Activated CD8-positive, alpha-beta memory T cell treated with anti-CD3 and anti-CD28 coated beads for 48 hours (primary cell): ENCODE data around the gene SYNM.
A peak's percentile ranks its signal among the peaks of the same experiment; 100 is the strongest.
"Not testable (repeated sequence)": the region's sequence is repeated elsewhere in the genome, so short reads cannot be mapped to it uniquely, and the experiment has no call there.

Experiments used
- DNase-seq, 3 experiments: peaks; one replicate each; pipeline ENCODE4 v3.0.0-alpha.2; 2020; ENCODE audit warnings: low read depth in 2 of 3, low spot score in 2 of 3

SYNM gene, protein sequence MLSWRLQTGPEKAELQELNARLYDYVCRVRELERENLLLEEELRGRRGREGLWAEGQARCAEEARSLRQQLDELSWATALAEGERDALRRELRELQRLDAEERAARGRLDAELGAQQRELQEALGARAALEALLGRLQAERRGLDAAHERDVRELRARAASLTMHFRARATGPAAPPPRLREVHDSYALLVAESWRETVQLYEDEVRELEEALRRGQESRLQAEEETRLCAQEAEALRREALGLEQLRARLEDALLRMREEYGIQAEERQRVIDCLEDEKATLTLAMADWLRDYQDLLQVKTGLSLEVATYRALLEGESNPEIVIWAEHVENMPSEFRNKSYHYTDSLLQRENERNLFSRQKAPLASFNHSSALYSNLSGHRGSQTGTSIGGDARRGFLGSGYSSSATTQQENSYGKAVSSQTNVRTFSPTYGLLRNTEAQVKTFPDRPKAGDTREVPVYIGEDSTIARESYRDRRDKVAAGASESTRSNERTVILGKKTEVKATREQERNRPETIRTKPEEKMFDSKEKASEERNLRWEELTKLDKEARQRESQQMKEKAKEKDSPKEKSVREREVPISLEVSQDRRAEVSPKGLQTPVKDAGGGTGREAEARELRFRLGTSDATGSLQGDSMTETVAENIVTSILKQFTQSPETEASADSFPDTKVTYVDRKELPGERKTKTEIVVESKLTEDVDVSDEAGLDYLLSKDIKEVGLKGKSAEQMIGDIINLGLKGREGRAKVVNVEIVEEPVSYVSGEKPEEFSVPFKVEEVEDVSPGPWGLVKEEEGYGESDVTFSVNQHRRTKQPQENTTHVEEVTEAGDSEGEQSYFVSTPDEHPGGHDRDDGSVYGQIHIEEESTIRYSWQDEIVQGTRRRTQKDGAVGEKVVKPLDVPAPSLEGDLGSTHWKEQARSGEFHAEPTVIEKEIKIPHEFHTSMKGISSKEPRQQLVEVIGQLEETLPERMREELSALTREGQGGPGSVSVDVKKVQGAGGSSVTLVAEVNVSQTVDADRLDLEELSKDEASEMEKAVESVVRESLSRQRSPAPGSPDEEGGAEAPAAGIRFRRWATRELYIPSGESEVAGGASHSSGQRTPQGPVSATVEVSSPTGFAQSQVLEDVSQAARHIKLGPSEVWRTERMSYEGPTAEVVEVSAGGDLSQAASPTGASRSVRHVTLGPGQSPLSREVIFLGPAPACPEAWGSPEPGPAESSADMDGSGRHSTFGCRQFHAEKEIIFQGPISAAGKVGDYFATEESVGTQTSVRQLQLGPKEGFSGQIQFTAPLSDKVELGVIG (N-terminal part only)

DNA sequence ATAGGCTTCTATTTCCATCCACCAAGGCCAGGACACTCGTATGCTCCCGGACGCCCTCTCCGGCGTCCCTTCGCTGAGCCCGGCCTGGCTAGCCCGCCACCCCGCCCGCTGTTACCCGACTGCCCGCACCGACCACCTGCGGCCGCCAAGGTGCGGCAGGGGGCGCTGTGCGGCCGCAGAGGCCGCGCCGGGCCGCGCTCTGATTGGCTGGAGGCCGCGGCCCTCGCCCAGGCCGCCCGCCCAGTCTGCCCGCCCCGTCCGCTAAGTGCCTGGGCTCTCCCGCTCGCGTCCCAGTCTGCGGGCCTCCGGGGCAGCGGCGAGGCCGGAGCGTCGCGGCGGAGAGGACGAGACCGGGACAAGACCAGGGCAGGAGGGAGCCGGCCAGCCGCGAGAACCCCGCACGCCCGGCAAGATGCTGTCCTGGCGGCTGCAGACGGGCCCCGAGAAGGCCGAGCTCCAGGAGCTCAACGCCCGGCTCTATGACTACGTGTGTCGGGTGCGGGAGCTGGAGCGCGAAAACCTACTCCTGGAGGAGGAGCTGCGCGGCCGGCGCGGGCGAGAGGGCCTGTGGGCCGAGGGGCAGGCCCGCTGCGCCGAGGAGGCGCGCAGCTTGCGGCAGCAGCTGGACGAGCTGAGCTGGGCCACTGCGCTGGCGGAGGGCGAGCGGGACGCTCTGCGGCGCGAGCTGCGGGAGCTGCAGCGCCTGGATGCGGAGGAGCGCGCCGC lies at the start of gene SYNM:
TSS of gene SYNM (plus strand) at position 293 of the 726 bp plus-strand sequence. CDS start at position 413, 120 bp downstream.
- DNase-seq: peak in 2 of 3 experiments; percentile 9 to 33

DNA sequence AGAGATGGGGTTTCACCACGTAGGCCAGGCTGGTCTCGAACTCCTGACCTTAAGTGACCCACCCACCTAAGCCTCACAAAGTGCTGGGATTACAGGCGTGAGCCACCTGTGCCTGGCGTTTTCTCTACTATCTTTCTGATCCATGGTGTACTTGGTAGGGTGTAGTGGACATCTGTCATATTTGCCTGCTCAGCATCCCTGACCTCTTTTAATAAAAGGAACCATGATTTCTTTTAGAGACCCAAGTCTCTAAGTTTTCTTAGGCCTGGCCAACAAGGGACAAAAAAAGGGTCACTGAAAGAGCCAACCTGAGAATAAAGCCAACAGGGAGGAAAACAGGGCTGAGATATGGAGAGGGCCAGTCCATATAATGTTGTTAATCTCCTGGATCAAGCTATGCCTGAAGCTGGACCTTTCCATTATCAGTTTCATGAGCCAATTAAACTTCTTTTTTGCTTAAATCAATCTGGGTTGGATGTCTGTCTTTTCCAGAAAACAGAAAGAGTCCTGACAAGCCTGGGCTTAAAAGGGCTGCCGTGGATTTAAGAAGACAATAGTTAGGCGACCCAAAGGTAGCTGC lies 49.2 kb upstream of the SYNM start:
- no peak for DNase-seq

DNA sequence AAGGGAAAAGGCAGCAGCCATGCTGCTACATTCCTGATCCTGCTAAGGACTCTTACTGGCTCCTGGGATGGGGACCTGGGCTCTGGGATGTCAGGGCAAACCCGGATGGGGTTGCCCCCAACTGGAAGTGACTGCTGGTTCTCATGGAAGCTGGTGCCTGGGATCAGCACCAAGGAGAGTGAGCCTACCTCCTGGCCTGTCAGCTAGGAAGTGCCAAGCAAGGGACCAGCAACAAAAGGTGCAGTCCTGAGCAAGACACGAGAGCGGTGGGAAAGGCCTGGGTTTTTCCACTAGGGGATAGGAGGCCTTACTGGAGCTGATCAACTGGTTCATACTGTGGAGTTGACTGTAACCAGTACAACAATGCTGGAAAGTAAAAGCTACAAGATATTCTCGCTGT lies 47.9 kb upstream of the SYNM start:
- DNase-seq: no peak

GRCh38 chr15:99057697-99058420 lies 47.0 kb upstream of the SYNM start:
- DNase-seq: no peak

DNA sequence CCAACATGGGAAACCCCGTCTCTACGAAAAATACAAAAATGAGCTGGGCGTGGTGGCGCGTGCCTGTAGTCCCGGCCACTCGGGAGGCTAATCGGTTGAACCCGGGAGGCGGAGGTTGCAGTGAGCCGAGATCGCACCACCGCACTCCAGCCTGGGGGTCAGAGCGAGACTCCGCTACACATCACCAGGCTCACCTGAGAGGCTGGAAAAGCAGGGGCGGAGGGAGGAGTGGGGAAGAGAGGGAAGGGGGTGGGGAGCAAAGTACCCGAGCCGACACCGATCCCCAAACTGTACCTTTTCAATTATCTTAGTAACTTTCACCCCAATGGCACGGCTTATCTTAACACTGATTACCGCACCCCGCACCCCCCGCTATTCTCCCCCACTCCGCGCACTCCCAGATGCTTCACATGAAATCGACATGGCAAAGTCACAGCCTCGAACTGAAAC lies 46.4 kb upstream of the SYNM start:
- DNase-seq: no peak

DNA sequence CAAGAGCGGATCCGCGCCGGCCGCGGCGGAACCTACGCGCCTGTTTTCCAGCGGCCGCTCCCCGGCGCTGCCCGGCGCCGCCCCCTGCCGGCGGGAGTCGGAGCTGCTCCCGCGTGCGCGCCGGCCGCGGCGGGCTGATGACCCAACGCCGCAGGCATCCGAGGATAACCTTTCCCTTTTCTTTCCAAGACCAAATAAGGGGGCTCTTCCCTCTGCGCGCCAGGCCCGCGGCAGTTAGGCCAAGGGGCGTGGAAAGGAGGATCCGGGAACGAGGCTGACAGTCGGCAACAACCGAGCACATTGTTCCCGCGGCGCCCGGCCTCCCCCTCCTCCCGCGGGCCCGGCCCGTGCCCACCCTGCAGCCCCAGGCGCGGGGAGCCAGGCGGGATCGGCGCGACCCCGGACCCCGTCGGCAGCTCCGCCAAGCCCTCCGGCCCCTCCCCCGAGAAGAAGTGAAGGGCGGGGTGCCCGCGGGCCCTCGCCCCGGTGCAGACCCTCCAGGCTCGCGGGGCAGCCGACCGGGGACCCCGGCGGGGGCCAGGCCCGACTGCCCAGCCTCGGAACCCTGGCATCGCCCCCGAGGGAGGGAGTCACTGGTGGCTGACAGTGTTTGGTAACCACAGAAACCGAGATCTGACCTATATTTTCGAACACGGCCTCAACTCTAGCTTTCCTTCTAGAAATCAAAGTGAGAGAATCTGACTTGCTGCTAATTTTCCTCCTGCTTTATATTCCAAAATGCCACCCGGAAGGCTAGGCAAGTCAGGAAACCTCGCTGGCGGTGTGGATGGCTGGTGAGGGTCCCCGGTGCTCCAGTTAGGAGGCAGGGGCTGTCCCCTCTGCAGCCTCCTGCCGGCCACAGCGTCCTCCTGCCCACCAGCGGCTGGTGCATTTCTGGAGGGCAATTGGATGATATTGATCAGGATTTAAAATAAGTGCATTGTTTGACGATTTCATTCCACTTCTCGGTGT lies 45.6 kb upstream of the SYNM start:
- peak; percentile 19 to 31 (median 22) for DNase-seq

DNA sequence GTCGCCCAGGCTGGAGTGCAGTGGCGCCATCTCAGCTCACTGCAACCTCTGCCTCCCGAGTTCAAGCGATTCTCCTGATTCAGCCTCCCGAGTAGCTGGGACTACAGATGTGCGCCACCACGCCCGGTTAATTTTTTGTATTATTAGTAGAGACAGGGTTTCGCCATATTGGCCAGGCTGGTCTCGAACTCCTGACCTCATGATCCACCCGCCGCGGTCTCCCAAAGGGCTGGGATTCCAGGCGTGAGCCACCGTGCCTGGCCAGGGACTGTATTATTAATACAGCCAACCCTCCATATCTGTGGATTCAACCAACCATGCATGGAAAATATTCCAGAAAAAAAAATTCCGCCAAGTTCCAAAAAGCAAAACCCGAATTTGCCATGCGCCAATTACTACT lies 44.7 kb upstream of the SYNM start:
- not testable (repeated sequence) for DNase-seq

GRCh38 chr15:99062226-99062625 lies 42.7 kb upstream of the SYNM start:
- no peak for DNase-seq

- DNase-seq: no peak
These were observed 36.7 kb upstream of the SYNM start for GRCh38 chr15:99068186-99068585.

DNA sequence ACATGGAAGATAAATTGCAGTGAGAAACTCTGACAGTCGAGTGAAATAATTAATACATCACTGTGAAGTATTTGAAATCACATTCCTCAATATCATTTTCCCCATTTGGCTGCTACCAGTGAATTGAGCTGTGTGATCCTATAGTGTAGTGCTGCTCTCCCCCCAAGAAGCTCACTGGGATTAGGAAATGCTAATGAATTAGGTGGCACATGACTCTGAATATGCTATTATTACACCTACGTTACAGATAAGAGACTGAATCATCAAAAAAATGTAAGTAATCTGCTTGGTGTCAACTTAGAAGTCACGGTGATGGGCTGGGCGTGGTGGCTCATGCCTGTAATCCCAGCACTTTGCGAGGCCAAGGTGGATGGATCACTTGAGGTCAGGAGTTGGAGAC lies 34.7 kb upstream of the SYNM start:
- no peak for DNase-seq

DNA sequence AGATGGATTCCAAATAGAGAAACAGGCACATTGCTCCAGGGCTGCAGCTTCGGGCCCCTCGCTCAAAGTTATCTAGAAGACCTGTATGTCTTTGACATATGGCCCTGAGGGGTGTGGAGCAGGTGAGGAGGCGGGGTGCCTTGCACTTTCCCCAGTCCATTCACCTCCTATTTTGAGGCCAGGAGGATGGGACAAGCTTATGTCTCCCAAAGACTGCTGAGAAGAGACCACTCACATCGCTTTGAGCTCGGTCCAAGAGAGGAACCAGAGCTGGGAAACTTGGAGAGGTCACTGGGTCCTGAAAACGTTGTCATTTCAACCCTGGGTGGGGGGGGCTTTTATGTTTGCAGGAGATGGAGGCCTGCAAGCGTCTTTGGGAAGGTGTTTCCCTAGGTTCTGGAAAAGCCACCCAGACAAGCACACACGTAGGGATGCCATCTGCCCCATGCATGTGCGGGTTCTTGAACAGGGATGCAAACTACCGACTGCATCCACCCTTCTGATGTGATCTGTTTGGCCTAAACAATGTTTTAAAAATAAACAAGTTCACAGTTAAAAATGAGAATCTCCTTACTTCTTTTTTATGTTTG lies 33.7 kb upstream of the SYNM start:
- no peak for DNase-seq

- no peak for DNase-seq
These were observed 31.7 kb upstream of the SYNM start for GRCh38 chr15:99073008-99073717.

- DNase-seq: no peak
These were observed 30.4 kb upstream of the SYNM start for GRCh38 chr15:99074446-99074845.

GRCh38 chr15:99075059-99075652 lies 29.7 kb upstream of the SYNM start:
- not testable (repeated sequence) for DNase-seq

DNA sequence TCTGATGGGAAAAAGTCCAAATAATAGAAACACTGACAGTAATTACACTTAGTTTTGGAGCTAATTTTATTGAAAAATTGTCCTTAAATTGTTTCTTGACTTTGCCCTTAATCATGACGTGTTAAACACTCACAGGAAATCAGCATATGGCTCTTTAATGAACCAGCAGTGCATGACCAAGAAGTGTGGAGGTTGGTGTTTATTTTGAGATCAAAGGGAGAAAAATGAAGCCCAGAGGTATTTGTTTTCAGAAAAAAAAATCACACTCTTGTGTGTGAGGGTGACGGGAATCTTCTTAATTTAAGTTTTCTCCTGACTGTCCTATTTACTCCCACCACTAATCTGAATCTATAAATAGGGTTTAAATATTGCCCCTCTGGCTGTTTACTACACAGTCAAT lies 28.8 kb upstream of the SYNM start:
- no peak for DNase-seq

DNA sequence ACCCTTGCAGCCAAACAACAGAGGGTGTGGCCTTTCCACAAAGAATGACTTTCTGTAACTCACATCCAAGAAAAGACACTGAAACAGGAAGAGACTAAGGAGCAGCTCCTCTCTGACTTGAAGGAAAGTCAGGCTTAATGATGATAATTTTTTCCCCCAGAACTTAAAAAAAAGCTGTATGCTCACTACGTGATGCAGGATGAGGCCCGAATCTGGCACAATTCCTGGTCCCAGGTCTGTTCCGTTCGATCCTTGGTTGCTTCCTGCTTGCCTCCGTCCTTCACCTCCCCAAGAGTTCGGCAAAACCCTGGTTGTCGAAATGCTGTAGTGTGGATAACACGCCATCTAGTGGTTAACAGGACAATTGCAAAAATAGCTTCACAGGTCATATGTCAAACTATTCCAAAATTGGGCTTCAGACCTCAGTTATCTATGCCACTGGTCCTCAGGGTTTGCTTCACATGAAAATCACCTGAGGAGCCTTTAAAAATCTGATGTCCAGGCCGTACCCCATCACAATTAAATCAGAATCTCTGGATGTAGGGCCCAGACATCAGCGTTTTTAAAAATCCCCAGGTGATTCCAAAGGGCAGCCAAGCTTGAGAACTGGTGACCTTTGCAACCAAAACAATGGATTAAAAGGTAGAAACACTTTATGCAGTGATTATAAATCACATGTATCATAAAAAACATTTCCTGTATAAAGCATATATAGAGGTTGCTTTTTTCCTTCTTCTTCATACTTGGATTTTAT lies 28.1 kb upstream of the SYNM start:
- DNase-seq: no peak
